ENCODE measurements around the gene MRGPRE. TPM values are rescaled to one million over a fixed set of nuclear protein-coding genes. Genes with fewer than 3 reads are reported as not detected.

MRGPRE gene
- total and polyA plus RNA-seq, 2 donors (not counting 1 experiment from before 2014, with no cell fraction given), result not detected

DNA sequence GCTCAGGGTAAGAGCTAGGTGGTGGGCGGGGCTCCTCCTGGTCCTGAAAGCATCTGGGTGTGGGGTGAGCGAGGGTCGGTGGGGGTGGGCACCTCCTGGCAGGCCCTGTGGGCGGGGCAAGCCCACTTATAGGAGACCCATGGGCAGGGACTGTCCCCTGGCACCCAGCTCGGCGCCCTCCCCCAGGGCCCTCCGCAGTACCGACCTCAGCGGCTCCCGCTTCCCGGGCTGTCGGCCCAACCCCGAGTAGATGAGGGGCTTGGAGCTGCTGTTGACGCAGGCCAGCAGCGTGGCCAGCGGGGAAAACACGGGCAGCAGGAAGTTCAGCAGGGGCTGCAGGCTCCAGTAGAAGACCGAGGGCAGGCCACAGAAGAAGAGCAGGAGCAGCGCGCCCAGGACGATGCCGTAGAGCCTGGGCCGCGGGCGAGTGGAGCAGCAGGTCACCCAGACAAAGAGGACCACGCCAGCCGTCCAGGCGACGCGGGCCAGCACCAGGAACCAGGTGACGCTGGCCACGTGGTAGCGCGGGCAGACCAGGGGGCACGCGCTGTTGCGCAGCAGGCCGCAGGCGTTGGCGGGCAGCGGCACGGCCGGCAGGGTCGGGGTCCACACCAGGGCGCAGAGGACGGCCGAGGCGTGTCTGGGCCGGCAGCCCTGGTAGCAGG is 14.3 kb downstream of the MRGPRE start:
- no peak for DNase-seq
- H3K36me3 ChIP-seq (replicated peaks in 1 of 2; ENCODE audit: control extremely low read depth in 1 of 2, control insufficient read depth in 1 of 2, extremely low read depth in 1 of 2, insufficient read depth in 2 of 2, low read length in 1 of 2), result no peaks in the 10 kb centered on the region
- no peaks in the 10 kb centered on the region for H3K4me1 ChIP-seq (ENCODE audit: control insufficient read depth in 2 of 2, insufficient read depth in 2 of 2, low read length in 2 of 2)
- no peak overlapping the region for H3K27ac ChIP-seq (ENCODE audit: low read length in 2 of 2)
- TF ChIP-seq EZH2 (IDR thresholded peaks at IDR 0.05; ENCODE audit: borderline replicate concordance, insufficient read depth, low read depth, low read length, poor library complexity, severe bottlenecking), result no peak
- TF ChIP-seq, protein P1, sequence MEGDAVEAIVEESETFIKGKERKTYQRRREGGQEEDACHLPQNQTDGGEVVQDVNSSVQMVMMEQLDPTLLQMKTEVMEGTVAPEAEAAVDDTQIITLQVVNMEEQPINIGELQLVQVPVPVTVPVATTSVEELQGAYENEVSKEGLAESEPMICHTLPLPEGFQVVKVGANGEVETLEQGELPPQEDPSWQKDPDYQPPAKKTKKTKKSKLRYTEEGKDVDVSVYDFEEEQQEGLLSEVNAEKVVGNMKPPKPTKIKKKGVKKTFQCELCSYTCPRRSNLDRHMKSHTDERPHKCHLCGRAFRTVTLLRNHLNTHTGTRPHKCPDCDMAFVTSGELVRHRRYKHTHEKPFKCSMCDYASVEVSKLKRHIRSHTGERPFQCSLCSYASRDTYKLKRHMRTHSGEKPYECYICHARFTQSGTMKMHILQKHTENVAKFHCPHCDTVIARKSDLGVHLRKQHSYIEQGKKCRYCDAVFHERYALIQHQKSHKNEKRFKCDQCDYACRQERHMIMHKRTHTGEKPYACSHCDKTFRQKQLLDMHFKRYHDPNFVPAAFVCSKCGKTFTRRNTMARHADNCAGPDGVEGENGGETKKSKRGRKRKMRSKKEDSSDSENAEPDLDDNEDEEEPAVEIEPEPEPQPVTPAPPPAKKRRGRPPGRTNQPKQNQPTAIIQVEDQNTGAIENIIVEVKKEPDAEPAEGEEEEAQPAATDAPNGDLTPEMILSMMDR (IDR thresholded peaks at IDR 0.05), result no peak
- ChIA-PET POLR2A (interaction anchor here (0.6 kb wide), 1 partner anchor 1267 kb away, joined by 7 read pairs; no protein-coding TSS in a partner anchor), CTCF (no interaction called here)
- Mint-ChIP-seq H3K9me3 (ENCODE audit: insufficient read depth) (no peaks in the 10 kb centered on the region), H3K4me1 (no peaks in the 10 kb centered on the region), H3K4me3 (no peak overlapping the region), H3K27me3 (peaks cover 24% of the 10 kb centered on the region), H3K27ac (no peak overlapping the region)
- intact Hi-C loops (cut with micrococcal nuclease), result no loop called here
- no peak overlapping the region for H3K4me3 ChIP-seq (ENCODE audit: control extremely low read depth in 1 of 5, extremely low read depth in 1 of 5, insufficient read depth in 1 of 5, low read depth in 2 of 5, low read length in 4 of 5)
- no peak overlapping the region for H3K9ac ChIP-seq (ENCODE audit: low read length)
- ATAC-seq (ENCODE audit: low read depth), result no peak
- H3K27me3 ChIP-seq (replicated peaks in 1 of 4; ENCODE audit: control extremely low read depth in 1 of 4, control insufficient read depth in 3 of 4, insufficient read depth in 4 of 4, low read length in 3 of 4), result peaks cover 0 to 8% (median 0%) of the 10 kb centered on the region in 4 experiments
- 93% methylated on average over 49 of the region's 49 CpGs for WGBS (ENCODE audit: insufficient coverage)
- no peaks in the 10 kb centered on the region for H4K20me1 ChIP-seq (ENCODE audit: control insufficient read depth, insufficient read depth, low read length, poor library complexity, severe bottlenecking)
- H3K79me2 ChIP-seq (ENCODE audit: control insufficient read depth, insufficient read depth, low read length), result no peaks in the 10 kb centered on the region
- no peak overlapping the region for H3K4me2 ChIP-seq (replicated peaks; ENCODE audit: low read depth, low read length, poor library complexity, severe bottlenecking)
- H3K9me3 ChIP-seq (ENCODE audit: control extremely low read depth in 1 of 3, control insufficient read depth in 2 of 3, insufficient read depth in 1 of 3, low read length in 2 of 3), result no peaks in the 10 kb centered on the region
- no peak overlapping the region for H2AFZ ChIP-seq (ENCODE audit: insufficient read depth, low read depth, low read length, poor library complexity, severe bottlenecking)

DNA sequence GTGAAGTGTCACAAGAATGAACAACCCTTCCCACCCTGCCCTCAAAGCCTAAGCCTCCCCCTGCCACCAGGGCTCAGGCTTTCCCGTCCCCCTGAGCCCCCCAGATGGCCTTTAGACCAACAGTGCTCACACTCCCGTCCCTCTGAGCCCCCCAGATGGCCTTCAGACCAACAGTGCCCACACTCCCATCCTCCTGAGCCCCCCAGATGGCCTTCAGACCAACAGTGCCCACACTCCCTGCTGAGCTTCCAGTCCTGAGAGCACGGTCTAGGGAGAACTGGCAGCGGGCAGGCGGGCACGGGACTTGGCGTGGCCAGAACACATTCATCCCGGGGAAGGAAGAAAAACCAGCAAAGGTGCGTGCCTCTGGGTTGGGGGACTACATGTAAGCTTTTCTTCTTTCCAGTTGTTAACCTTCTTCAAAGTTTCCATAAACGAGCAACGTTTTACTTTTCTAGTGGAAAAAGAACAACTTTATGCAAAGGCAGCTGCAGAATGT is 16.1 kb downstream of the MRGPRE start:
- no peaks in the 10 kb centered on the region for H4K20me1 ChIP-seq (ENCODE audit: control insufficient read depth, insufficient read depth, low read length, poor library complexity, severe bottlenecking)
- no peak overlapping the region for H3K27ac ChIP-seq (ENCODE audit: low read length in 2 of 2)
- CTCF ChIA-PET, result no interaction called here
- no peaks in the 10 kb centered on the region for H3K4me1 Mint-ChIP-seq
- H3K9ac ChIP-seq (ENCODE audit: low read length), result no peak overlapping the region
- H3K9me3 Mint-ChIP-seq (ENCODE audit: insufficient read depth), result peaks cover 3% of the 10 kb centered on the region
- no peak overlapping the region for H3K27ac Mint-ChIP-seq
- H2AFZ ChIP-seq (ENCODE audit: insufficient read depth, low read depth, low read length, poor library complexity, severe bottlenecking), result no peak overlapping the region
- no peak for DNase-seq
- peaks cover 28% of the 10 kb centered on the region for H3K27me3 Mint-ChIP-seq
- H3K79me2 ChIP-seq (ENCODE audit: control insufficient read depth, insufficient read depth, low read length), result no peaks in the 10 kb centered on the region
- no peaks in the 10 kb centered on the region for H3K36me3 ChIP-seq (replicated peaks in 1 of 2; ENCODE audit: control extremely low read depth in 1 of 2, control insufficient read depth in 1 of 2, extremely low read depth in 1 of 2, insufficient read depth in 2 of 2, low read length in 1 of 2)
- H3K4me1 ChIP-seq (ENCODE audit: control insufficient read depth in 2 of 2, insufficient read depth in 2 of 2, low read length in 2 of 2), result no peaks in the 10 kb centered on the region
- POLR2A ChIA-PET, result no interaction called here
- no peak overlapping the region for H3K4me2 ChIP-seq (replicated peaks; ENCODE audit: low read depth, low read length, poor library complexity, severe bottlenecking)
- no peak for ATAC-seq (ENCODE audit: low read depth)
- no peak for TF ChIP-seq EZH2 (IDR thresholded peaks at IDR 0.05; ENCODE audit: borderline replicate concordance, insufficient read depth, low read depth, low read length, poor library complexity, severe bottlenecking)
- TF ChIP-seq, protein P1 (IDR thresholded peaks at IDR 0.05), result no peak
- peaks cover 0 to 2% (median 0%) of the 10 kb centered on the region in 3 donors for H3K9me3 ChIP-seq (ENCODE audit: control extremely low read depth in 1 of 3, control insufficient read depth in 2 of 3, insufficient read depth in 1 of 3, low read length in 2 of 3)
- H3K4me3 ChIP-seq (ENCODE audit: control extremely low read depth in 1 of 5, extremely low read depth in 1 of 5, insufficient read depth in 1 of 5, low read depth in 2 of 5, low read length in 4 of 5), result no peak overlapping the region
- peaks cover 0 to 6% (median 0%) of the 10 kb centered on the region in 4 experiments for H3K27me3 ChIP-seq (replicated peaks in 1 of 4; ENCODE audit: control extremely low read depth in 1 of 4, control insufficient read depth in 3 of 4, insufficient read depth in 4 of 4, low read length in 3 of 4)
- intact Hi-C loops (cut with micrococcal nuclease), result no loop called here
- H3K4me3 Mint-ChIP-seq, result no peak overlapping the region
- WGBS (ENCODE audit: insufficient coverage), result 79% methylated on average over 8 of the region's 11 CpGs

Data from B cell (primary cell).